ENCODE data around the gene RAD9A.

DNA sequence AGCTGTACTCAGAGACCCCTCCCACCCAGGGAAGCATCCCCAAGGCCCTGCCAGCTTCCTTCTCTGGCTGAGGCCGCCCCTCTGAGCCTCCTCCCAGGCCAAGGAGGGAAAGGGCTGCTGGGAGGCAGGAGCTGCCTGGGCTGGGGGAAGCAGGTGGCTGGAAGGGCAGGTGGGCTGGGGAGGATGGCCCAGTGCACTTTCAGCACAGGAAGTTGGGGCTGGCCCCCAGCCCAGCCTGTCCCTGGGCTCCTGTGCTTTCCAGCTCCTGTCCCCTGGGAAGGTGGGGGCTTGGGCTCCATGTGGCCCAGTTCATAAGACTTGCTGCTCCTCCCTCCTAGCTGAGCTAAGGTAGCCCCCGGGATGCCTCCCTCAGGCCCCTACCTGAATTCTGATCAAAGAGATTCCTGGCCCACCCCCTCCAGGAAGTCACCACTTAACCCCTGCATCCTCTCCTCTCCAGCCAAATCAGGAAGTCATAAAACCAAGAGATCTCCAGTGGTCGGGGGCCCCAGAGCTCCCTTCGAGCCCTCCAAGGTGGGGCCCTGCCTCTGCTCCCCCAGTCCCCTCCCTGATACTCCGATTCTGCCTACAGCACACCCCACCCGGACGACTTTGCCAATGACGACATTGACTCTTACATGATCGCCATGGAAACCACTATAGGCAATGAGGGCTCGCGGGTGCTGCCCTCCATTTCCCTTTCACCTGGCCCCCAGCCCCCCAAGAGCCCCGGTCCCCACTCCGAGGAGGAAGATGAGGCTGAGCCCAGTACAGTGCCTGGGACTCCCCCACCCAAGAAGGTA is 5.0 kb downstream of the RAD9A start:
- TF ChIP-seq EZH2 (IDR thresholded peaks at IDR 0.05; ENCODE audit: insufficient read depth, poor library complexity, severe bottlenecking), result no peak
- no peak for TF ChIP-seq EZH2phosphoT487 (IDR thresholded peaks at IDR 0.05; ENCODE audit: insufficient read depth, low read depth)

Data from GM23248 (cell line).